Lung (tissue), 12 donors: ENCODE data around the gene CTPS1. TPM values are rescaled to one million over a fixed set of nuclear protein-coding genes. Genes with fewer than 3 reads are reported as not detected.
A peak's percentile ranks its signal among the peaks of the same experiment; 100 is the strongest.

Source experiments
- ATAC-seq: fragments of 200-7000 bp; cut with Tn5 transposase; one replicate; pipeline ENCODE4 v1.9.1; 2020; ENCODE audit warnings: moderate number of reproducible peaks; ENCODE audit not compliant: insufficient read depth, low FRiP score
- DNase-seq, 3 donors: peaks; one replicate each; pipeline ENCODE4 v3.0.0-alpha.2; 2013 to 2017
- H3K27ac ChIP-seq, 2 donors: one replicate each; pipeline ENCODE4 v1.5.1; 2013; ENCODE audit warnings: mild to moderate bottlenecking in 2 of 2, moderate library complexity in 2 of 2, control low read depth in 1 of 2, inconsistent platforms in 1 of 2, low read depth in 1 of 2, low read length in 1 of 2
- H3K27me3 ChIP-seq, 3 donors: one replicate each; pipeline ENCODE4 v1.5.1; 2013; ENCODE audit warnings: low read length in 2 of 3; ENCODE audit not compliant: control insufficient read depth in 3 of 3, insufficient read depth in 3 of 3
- H3K36me3 ChIP-seq, 4 donors: one replicate each; pipeline ENCODE4 v1.5.1; 2013; ENCODE audit warnings: low read length in 4 of 4, mild to moderate bottlenecking in 1 of 4, moderate library complexity in 1 of 4; ENCODE audit not compliant: control insufficient read depth in 4 of 4, insufficient read depth in 4 of 4
- H3K4me1 ChIP-seq, 5 donors: one replicate each; pipeline ENCODE4 v1.5.1; 2013; ENCODE audit warnings: low read length in 5 of 5, mild to moderate bottlenecking in 2 of 5, moderate library complexity in 1 of 5; ENCODE audit not compliant: control insufficient read depth in 5 of 5, insufficient read depth in 5 of 5
- H3K4me3 ChIP-seq: one replicate; pipeline ENCODE4 v1.5.1; 2013; ENCODE audit warnings: mild to moderate bottlenecking, control low read depth, moderate library complexity
- H3K9ac ChIP-seq, 2 donors: one replicate each; pipeline ENCODE4 v1.5.1; 2013; ENCODE audit warnings: low read length in 2 of 2, control low read depth in 1 of 2; ENCODE audit not compliant: insufficient read depth in 1 of 2
- H3K9me3 ChIP-seq, 4 donors: one replicate each; pipeline ENCODE4 v1.5.1; 2013; ENCODE audit warnings: low read length in 3 of 4, mild to moderate bottlenecking in 1 of 4, moderate library complexity in 1 of 4; ENCODE audit not compliant: control insufficient read depth in 4 of 4, insufficient read depth in 3 of 4
- CTCF ChIP-seq: IDR thresholded peaks from 2 replicates; pipeline ENCODE4 v1.5.1; 2012; ENCODE audit warnings: mild to moderate bottlenecking; ENCODE audit errors: control extremely low read depth, extremely low read depth
- WGBS, 2 donors: extraction: QIAGEN DNeasy Blood & Tissue Kit; methylation state at CpG; one replicate each; pipeline ENCODE4 v1.1.7; 2013; 5-methylcytosine and 5-hydroxymethylcytosine counted together
- polyA plus RNA-seq, 2 donors: library from polyadenylated mRNA; stranded (reverse); fragments of 200-250 nt; gene quantifications; one replicate each; pipeline ENCODE4 v1.2.1, GENCODE V29; 2013
- total RNA-seq, 2 donors: library from RNA; depleted of rRNA in 1 of 2; stranded (reverse); fragments of >200 nt in 1 of 2; gene quantifications; one replicate each; pipeline ENCODE4 v1.2.1, GENCODE V29; 2014 to 2021
- donor health status: control.
- donor health status: control.
- donor health status: Bipolar disorder and iron deficiency.
- donor health status: healthy.
- donor health status: DM: yes; HTN: yes; CAD: no.

CTPS1 gene
- total and polyA plus RNA-seq, 4 donors, result 10.6 to 26.0 (median 19.5) TPM

DNA sequence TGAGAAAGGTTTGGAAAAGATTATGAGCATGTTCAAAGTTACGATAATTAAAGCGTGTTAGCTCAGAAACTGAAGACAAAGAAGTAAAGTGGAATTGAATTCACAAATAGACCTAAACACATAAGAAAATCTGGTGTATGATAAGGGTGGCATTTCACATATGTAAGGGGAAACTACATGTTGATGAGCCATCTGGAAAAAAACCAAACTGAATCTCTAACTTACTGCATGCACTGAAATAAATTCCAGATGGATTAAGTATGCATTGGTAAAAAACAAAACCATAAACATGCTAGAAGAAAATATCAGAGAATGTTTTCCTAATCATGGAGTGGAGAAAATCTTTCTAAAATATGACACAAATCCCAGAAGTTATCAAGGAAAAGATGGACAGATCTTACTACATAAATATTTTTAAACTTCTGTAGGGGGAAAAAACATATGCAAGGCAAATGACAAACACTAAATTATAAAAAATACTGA is 34.0 kb upstream of the CTPS1 start:
- Histone ChIP-seq H3K4me1 (no peaks in the 10 kb centered on the region), H3K27ac (no peak overlapping the region)
- DNase-seq, result no peak

DNA sequence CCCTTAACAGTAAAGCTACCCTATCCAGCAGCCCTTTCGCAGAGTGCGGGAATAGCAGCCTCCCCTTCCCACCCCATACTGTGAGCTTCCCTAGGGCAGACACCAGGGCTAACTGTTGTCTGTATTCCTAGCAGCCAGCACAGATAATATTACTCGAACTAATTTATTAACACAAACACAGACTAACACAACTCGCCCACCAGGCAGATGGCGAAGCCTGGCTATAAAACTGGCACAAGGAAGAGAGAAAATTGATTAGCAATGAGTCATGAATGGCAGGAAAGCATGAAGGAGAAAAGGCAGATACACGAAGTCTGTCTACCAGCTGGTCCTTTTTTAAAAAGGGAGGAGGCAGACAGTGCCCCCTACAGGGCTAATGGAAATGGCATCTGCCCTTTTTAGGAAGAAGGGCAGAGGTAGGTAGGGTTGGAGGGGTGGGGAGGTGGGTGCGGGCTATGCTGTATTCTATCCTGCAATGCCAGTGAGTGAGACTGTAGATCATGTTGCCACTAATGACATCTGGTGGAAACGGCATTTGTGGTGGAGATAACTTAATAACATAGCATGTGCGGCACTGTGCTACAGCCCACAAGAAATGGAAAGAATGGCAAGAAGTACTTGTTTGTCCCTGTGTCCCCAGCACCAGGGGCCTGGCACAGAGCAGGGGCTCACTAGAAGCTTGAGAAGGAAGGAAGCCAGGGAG is 30.6 kb upstream of the CTPS1 start:
- TF ChIP-seq CTCF, result peak; percentile 36
- DNase-seq (peak in 2 of 3 donors; percentile 20 to 33), ATAC-seq (peak; percentile 33)

More for the DNA sequence above, 34.0 kb upstream of the CTPS1 start:
- no peak for TF ChIP-seq CTCF
- WGBS, 2 donors, result 85 to 93% methylated on average over 2 of the region's 2 CpGs
- H3K27me3 ChIP-seq, result no peaks in the 10 kb centered on the region
- no peaks in the 10 kb centered on the region for H3K9me3 ChIP-seq
- no peak overlapping the region for H3K4me3 ChIP-seq
- H3K9ac ChIP-seq, result no peak overlapping the region
- no peak for ATAC-seq
- H3K36me3 ChIP-seq, result no peaks in the 10 kb centered on the region

GRCh38 chr1:40949563-40949962 is 29.9 kb upstream of the CTPS1 start:
- Histone ChIP-seq H3K4me3 (no peak overlapping the region), H3K9me3 (no peaks in the 10 kb centered on the region), H3K27me3 (peaks cover 0 to 3% (median 2%) of the 10 kb centered on the region in 3 donors), H3K4me1 (peaks cover 0 to 2% (median 0%) of the 10 kb centered on the region in 5 donors), H3K9ac (no peak overlapping the region), H3K27ac (no peak overlapping the region), H3K36me3 (no peaks in the 10 kb centered on the region)
- 88 to 90% methylated on average over 6 of the region's 6 CpGs for WGBS, 2 donors
- no peak for TF ChIP-seq CTCF
- ATAC-seq (no peak), DNase-seq (no peak)

More for the DNA sequence above, 30.6 kb upstream of the CTPS1 start:
- 44 to 57% methylated on average over 9 of the region's 9 CpGs for WGBS, 2 donors
- Histone ChIP-seq H3K27ac (no peak overlapping the region), H3K27me3 (peaks cover 0 to 3% (median 0%) of the 10 kb centered on the region in 3 donors), H3K4me3 (no peak overlapping the region), H3K4me1 (no peaks in the 10 kb centered on the region), H3K9me3 (no peaks in the 10 kb centered on the region), H3K36me3 (no peaks in the 10 kb centered on the region), H3K9ac (no peak overlapping the region)
